ENCODE results near the gene TRABD2B.

- TF ChIP-seq, protein P1, sequence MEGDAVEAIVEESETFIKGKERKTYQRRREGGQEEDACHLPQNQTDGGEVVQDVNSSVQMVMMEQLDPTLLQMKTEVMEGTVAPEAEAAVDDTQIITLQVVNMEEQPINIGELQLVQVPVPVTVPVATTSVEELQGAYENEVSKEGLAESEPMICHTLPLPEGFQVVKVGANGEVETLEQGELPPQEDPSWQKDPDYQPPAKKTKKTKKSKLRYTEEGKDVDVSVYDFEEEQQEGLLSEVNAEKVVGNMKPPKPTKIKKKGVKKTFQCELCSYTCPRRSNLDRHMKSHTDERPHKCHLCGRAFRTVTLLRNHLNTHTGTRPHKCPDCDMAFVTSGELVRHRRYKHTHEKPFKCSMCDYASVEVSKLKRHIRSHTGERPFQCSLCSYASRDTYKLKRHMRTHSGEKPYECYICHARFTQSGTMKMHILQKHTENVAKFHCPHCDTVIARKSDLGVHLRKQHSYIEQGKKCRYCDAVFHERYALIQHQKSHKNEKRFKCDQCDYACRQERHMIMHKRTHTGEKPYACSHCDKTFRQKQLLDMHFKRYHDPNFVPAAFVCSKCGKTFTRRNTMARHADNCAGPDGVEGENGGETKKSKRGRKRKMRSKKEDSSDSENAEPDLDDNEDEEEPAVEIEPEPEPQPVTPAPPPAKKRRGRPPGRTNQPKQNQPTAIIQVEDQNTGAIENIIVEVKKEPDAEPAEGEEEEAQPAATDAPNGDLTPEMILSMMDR (IDR thresholded peaks at IDR 0.05): no peak
- no peak for TF ChIP-seq POLR2A (IDR thresholded peaks at IDR 0.05)
Measured at GRCh38 chr1:47754221-47754620, 243.0 kb downstream of the TRABD2B start.

Data from body of pancreas (tissue), 4 donors.